ENCODE results near the gene ELP1. TPM values are rescaled to one million over a fixed set of nuclear protein-coding genes. Genes with fewer than 3 reads are reported as not detected.
"Not testable (repeated sequence)": the region's sequence is repeated elsewhere in the genome, so short reads cannot be mapped to it uniquely, and the experiment has no call there.

The ELP1 gene
- total RNA-seq, 4 donors from 2014 or later, result 21.6 to 61.4 (median 25.7) TPM

GRCh38 chr9:108844391-108844790 is 89.5 kb downstream of the ELP1 start:
- Histone ChIP-seq H3K27me3 (no peaks in the 10 kb centered on the region), H3K4me3 (no peak overlapping the region), H3K27ac (no peak overlapping the region), H3K9me3 (no peaks in the 10 kb centered on the region), H3K36me3 (no peaks in the 10 kb centered on the region), H3K4me1 (peaks cover 0 to 7% (median 0%) of the 10 kb centered on the region in 4 donors)
- no peak for TF ChIP-seq POLR2A (IDR thresholded peaks at IDR 0.05)
- no peak for TF ChIP-seq CTCF (IDR thresholded peaks at IDR 0.05)
- peak in 1 of 2 donors; percentile 28 for TF ChIP-seq EP300 (IDR thresholded peaks at IDR 0.05)
- no peak for DNase-seq (ENCODE audit: low spot score in 2 of 2)
- 41 to 43% methylated on average over 2 of the region's 2 CpGs for WGBS, 2 donors

- Histone ChIP-seq H3K27me3 (no peaks in the 10 kb centered on the region), H3K36me3 (no peaks in the 10 kb centered on the region), H3K27ac (no peak overlapping the region), H3K9me3 (no peaks in the 10 kb centered on the region), H3K4me1 (peaks cover 0 to 7% (median 0%) of the 10 kb centered on the region in 4 donors), H3K4me3 (no peak overlapping the region)
- no peak for DNase-seq (ENCODE audit: low spot score in 2 of 2)
- TF ChIP-seq CTCF (IDR thresholded peaks at IDR 0.05) (no peak), POLR2A (IDR thresholded peaks at IDR 0.05) (no peak), EP300 (IDR thresholded peaks at IDR 0.05) (no peak)
- WGBS, 2 donors, result 77 to 88% methylated on average over 16 of the region's 16 CpGs
Observed at GRCh38 chr9:108842610-108843295, 91.2 kb downstream of the ELP1 start.

DNA sequence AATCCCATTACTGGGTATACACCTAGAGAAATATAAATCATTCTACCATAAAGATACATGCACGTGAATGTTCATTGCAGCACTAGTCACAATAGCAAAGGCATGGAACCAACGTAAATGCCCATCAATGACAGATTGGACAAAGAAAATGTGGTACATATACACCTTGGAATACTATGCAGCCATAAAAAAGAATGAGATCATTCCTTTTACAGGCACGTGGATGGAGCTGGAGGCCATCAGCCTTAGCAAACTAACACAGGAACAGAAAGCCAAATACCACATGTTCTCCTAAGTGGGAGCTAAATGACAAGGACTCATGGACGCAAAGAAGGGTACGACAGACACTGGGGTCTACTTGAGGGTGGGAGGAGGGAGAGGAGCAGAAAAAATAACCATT is 94.4 kb downstream of the ELP1 start:
- 87 to 91% methylated on average over 5 of the region's 5 CpGs for WGBS, 2 donors
- not testable (repeated sequence) for H3K36me3 ChIP-seq

GRCh38 chr9:108838017-108838416 is 95.9 kb downstream of the ELP1 start:
- TF ChIP-seq CTCF (IDR thresholded peaks at IDR 0.05) (no peak), EP300 (IDR thresholded peaks at IDR 0.05) (no peak), POLR2A (IDR thresholded peaks at IDR 0.05) (no peak)
- Histone ChIP-seq H3K4me3 (no peak overlapping the region), H3K27ac (no peak overlapping the region), H3K36me3 (no peaks in the 10 kb centered on the region), H3K4me1 (no peaks in the 10 kb centered on the region), H3K27me3 (no peaks in the 10 kb centered on the region), H3K9me3 (no peaks in the 10 kb centered on the region)
- no peak for DNase-seq (ENCODE audit: low spot score in 2 of 2)
- 82 to 87% methylated on average over 6 of the region's 6 CpGs for WGBS, 2 donors

More for the DNA sequence above, 94.4 kb downstream of the ELP1 start:
- H3K27me3 ChIP-seq; H3K27ac ChIP-seq; H3K4me3 ChIP-seq; H3K9me3 ChIP-seq; H3K4me1 ChIP-seq; DNase-seq (ENCODE audit: low spot score in 2 of 2): not testable (repeated sequence)

DNA sequence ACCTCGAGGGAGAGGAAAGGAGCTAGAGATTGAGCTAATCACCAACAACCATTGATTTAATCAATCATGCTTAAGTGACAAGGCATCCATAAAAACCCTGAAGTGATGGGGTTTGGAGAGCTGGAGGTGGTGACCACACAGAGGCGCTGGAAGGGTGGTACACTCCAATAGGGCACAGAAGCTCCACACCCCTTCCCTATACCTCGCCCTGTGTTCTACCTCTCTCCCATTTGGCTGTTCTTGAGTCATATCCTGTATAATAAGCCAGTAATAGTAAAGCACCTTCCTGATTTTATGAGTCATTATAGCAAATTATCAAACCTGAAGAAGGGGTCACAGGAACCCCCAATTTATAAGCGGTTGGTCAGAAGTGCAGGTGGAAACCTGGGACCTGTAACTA is 96.4 kb downstream of the ELP1 start:
- 83 to 86% methylated on average over 4 of the region's 4 CpGs for WGBS, 2 donors

More for the DNA sequence above, 96.4 kb downstream of the ELP1 start:
- Histone ChIP-seq H3K4me3 (no peak overlapping the region), H3K9me3 (no peaks in the 10 kb centered on the region), H3K4me1 (no peaks in the 10 kb centered on the region), H3K36me3 (no peaks in the 10 kb centered on the region), H3K27ac (no peak overlapping the region), H3K27me3 (no peaks in the 10 kb centered on the region)
- no peak for DNase-seq (ENCODE audit: low spot score in 2 of 2)
- TF ChIP-seq EP300 (IDR thresholded peaks at IDR 0.05) (no peak), POLR2A (IDR thresholded peaks at IDR 0.05) (no peak), CTCF (IDR thresholded peaks at IDR 0.05) (no peak)
